Dedifferentiated amniotic fluid mesenchymal stem cell (primary cell): Measurements from ENCODE around the gene SIM2.

Experiments
- DNase-seq: peaks from one replicate; pipeline ENCODE4 v3.0.0-alpha.2; 2016; ENCODE audit errors: extremely low spot score

The SIM2 gene

DNA sequence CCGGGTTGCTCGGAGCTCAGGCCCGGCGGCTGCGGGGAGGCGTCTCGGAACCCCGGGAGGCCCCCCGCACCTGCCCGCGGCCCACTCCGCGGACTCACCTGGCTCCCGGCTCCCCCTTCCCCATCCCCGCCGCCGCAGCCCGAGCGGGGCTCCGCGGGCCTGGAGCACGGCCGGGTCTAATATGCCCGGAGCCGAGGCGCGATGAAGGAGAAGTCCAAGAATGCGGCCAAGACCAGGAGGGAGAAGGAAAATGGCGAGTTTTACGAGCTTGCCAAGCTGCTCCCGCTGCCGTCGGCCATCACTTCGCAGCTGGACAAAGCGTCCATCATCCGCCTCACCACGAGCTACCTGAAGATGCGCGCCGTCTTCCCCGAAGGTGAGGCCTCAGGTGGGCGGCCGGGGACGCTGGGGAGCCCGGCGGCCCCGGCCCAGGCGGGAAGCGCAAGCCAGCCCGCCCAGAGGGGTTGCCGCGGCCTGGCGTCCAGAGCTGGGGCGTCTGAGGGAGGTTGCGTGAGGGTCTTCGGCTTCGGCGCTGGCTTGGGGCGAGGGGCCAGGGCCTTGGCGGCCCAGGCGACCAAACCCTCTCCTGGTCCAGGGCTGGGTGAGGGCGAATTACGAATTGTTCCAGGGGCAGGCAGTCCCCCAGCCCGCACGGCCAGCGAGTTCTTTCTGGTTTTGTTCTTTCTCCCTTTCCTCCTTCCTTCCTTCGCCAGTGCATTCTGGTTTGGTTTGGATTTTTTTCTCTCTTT, 805 bp downstream of the SIM2 start:
- DNase-seq, result no peak

DNA sequence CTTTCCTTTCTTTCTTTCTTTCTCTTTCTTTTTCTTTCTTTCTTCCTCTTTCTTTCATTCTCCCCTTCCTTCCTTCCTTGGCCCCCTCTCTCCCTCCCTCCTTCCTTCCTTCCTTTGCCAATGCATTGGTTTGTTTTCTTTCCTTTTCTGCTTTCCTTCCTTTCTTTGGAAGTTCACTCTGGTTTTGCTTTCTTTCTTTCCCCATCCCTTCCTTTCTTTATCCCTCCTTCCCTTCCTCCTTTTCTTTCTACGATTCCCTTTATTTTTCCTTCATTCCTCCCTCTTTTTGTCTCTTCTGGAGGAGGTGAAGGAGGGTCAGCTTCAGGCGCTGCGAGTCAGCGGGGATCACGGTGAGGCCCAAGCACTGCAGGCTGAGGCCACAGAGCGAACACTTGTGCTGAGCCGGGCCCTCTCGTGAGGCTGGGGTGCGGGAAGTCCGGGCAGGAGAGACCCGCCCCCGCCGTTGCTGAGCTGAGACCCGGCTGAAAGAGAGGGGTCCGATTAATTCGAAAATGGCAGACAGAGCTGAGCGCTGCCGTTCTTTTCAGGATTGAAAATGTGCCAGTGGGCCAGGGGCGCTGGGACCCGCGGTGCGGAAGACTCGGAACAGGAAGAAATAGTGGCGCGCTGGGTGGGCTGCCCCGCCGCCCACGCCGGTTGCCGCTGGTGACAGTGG, 1.5 kb downstream of the SIM2 start:
- DNase-seq, result no peak

- no peak for DNase-seq
Measured at GRCh38 chr21:36700971-36701755, 2.2 kb downstream of the SIM2 start.

DNA sequence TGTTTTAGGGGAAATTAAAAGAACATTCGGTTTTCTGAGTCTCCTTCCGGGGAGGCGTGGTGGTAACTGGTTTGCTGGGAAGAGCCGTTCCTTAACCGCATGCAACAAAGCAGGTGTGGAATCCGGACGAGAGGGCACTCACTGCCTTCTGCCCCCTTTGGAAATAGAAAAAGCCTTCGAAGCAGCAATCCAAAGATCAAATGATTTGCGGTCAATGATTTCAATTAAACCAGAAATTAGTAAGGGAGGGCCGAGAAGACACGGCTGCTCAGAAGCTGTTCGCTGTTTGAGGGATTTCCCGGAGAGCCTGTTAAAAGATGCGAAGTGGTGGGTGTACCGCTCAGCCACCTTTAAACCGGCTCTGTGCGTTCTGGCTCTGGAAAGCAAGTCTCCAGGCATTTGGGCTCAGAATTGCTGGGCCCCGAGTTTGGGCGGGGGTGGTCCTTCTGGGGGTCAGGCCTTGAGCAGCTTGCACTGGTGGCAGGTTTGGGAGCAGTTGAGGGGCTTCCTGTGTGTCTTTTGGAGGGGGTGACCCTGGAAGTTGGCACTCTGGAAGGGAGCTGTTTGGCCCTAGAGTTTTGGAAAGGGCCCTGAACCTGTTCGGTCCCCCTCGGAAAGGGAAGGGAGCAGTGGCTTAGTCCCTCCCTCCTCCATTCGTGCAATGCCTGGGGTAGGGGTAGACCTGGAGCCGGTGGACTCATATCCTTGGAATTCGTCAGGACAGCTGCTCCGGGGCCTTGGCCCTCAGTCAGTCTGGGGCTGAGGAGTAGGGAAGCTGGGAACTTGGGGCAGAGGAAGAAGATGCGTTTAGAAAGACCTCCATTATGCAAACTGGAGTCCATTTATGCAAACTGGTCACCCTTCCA, 3.1 kb downstream of the SIM2 start:
- DNase-seq, result no peak

- no peak for DNase-seq
Measured at GRCh38 chr21:36702622-36702968, 3.7 kb downstream of the SIM2 start.

DNA sequence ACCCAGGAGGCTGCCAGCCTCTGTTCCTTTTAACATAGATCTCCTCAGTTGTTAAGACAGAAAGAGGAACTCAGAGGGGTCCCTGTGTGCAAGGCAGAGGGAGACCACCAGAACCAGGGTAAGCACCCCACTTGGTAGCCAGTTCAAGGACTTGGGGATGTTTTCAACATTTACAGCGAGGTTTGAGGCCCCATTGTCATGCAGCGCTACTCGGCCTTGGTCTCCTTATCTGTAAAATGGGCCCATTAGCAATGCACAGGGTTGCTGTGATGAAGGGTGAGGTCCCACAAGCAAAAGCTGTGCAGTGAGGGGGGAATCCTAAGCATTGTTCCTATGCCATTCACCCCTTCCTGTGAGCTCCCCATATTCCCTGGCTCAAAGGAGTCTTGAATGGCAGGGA, 4.2 kb downstream of the SIM2 start:
- DNase-seq, result no peak

GRCh38 chr21:36703626-36704280, 4.8 kb downstream of the SIM2 start:
- DNase-seq, result no peak

DNA sequence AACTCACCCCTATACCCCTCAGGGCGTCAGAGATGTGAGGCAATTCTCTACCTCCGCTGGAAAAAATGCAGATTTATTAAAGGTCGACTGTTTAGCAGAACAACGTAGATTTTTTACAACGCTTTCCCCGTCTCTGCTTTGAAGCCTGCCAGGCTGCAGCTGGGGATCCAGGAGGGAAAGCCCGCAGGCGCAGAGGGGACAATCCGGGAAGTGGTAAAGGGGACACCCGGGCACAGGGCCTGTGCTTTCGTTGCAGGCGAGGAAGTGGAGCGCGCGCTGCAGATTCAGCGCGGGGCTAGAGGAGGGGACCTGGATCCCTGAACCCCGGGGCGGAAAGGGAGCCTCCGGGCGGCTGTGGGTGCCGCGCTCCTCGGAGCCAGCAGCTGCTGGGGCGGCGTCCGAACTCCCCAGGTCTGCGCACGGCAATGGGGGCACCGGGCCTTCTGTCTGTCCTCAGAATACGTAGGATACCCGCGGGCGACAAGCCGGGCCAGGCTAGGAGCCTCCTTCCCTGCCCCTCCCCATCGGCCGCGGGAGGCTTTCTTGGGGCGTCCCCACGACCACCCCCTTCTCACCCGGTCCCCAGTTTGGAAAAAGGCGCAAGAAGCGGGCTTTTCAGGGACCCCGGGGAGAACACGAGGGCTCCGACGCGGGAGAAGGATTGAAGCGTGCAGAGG, 5.5 kb downstream of the SIM2 start:
- DNase-seq, result no peak

- no peak for DNase-seq
Measured at GRCh38 chr21:36704958-36705678, 6.2 kb downstream of the SIM2 start.

GRCh38 chr21:36705679-36706481, 7.0 kb downstream of the SIM2 start:
- no peak for DNase-seq

DNA sequence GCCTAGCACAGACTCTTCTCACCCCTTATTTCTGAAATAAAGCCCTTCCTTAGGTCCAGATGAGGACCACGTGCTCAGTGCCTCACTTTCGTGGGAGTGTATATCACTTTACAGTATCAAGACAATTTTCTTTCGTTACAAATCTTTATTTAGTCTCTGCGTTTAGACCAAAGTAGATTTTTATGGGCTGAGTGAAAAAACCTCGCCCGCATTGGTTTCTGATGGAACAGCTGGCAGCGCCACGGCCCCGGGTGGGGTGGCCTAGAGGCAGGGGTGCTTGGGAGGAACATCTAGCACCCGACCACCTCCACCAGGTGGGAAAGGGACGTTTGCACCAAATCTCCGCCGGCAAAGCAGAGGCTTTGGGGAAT, 7.6 kb downstream of the SIM2 start:
- no peak for DNase-seq

DNA sequence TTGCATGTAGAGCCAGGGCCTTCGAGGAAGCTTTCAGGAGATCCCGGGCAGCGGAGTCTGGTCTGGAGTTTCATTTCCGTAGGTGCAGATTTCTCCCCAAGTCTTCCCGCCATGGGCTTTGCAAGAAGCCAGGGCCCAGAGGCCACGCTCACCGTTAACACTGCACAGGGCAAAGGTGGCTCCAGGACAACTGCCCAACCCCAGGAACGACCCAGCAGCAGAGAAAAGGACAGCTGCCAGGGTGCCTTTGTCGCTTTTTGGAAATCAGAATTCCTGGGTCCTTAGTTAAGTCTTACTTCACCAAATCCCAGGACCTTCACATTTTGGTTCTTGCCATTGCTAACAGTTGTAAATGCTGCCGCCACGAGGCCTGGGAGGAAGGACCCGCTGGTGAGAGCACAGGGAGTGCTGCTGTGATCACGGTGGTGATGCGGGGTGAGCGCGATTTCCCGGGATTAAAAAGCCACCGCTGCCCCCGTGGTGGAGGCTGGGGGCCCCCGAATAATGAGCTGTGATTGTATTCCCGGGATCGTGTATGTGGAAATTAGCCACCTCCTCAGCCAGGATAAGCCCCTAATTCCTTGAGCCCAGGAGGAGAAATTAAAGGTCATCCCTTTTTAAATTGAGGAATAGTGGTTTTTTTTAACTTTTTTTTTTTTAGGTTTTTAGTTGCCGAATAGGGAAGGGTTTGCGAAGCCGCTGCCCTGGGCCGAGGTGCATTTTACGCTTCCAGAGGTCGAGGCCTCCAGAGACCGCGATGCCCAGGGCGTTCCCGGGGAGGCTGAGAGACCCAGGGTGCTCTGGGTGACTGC, 8.2 kb downstream of the SIM2 start:
- no peak for DNase-seq

DNA sequence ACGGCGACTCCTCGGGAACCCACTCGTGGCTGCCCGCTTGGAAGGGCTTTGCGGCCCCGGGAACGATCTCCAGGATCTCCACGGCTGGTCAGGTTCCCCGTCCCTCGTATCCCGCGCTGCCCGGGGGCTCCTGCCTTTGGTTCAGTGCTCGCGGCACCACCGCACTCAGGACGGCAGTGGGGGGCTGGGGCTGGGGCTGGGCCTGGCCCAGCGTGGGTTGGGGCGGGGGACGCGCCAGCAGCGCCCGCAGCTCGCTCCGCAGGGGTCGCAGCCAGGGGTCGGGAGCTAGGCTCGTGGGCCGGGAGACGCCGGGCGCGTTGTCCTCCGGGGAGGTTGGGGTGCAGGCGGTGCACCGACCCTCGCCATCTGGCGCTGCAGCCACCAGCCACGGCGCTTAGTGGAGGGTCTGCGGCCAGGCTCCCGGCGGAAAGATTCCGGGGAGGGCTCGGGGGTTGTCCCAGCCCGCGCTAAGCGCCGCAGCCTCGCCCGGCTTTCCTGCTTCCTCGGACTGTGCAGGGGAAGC, 8.9 kb downstream of the SIM2 start:
- DNase-seq, result no peak

DNA sequence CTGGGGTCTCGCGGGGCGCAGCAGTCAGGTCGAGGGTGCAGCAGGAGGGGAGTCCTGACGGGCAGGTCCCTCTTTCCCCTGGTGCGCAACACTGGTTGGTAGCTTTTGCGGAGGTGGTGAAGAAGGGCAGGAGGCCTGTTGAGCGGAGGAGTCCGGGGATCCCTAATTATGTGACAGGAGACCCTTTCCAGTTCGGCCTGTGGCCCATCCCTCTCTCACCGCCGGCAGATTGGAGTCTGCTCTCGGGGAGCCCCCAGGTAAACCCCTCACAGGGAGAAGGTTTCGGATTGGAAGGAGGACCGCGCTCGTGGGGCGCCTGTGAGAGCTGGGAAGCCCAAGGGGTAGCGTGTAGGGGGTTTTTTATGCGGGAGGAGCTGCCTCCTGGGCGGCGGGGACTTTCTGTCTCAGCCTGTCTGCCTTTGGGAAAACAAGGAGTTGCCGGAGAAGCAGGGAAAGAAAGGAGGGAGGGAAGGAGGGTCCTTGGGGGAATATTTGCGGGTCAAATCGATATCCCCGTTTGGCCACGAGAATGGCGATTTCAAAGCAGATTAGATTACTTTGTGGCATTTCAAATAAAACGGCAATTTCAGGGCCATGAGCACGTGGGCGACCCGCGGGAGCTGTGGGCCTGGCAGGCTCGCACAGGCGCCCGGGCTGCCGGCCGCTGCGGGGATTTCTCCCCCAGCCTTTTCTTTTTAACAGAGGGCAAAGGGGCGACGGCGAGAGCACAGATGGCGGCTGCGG, 9.5 kb downstream of the SIM2 start:
- no peak for DNase-seq

GRCh38 chr21:36709030-36709867, 10.3 kb downstream of the SIM2 start:
- no peak for DNase-seq

DNA sequence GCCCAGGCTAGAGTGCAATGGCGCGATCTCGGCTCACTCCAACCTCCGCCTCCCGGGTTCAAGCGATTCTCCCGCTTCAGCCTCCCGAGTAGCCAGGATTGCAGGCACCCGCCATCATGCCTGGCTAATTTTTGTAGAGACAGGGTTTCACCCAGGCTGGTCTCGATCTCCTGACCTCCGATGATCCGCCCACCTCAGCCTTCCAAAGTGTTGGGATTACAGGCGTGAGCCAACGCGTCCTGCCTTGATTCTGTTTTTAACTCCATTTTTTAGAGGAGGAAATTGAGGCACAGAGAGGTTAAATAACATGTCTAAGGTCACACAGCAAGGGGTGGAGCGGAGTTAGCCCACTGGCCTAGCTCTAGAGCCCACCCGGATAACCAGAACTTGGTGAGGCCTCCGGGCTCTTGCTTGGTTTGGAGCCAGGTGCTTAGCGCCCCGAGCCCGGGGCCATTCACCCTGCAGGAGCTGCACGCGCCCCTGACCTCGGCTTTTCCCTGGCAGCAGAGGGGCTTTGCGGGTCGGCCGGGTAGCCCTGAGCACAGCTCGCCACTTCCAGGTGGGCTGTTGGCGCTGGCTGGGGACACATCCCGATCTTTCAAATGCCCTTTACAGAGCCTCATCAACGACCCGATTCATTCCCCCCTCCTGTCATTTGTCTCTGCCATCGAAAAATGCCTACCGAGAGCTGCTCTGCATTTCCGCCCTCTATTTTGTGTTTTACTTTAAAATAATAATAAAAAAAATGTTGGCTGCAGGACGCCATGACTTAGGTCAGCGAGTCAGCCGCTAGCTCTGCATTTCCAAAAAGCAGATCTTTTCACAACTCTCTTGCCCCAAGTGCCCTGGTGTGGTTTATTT, 11.2 kb downstream of the SIM2 start:
- no peak for DNase-seq
